Ascending aorta (tissue), 2 donors: ENCODE results near the gene PRKAG2. TPM values are rescaled to one million over a fixed set of nuclear protein-coding genes. Genes with fewer than 3 reads are reported as not detected.

Experiments
- DNase-seq, 2 donors: peaks; one replicate each; pipeline ENCODE4 v3.0.0-alpha.2; 2019; ENCODE audit warnings: low spot score in 2 of 2
- H3K27ac ChIP-seq, 2 donors: fragments of 200-600 bp; sonication (generic); one replicate each; pipeline ENCODE4 v1.5.1; 2016 to 2017; ENCODE audit warnings: mild to moderate bottlenecking in 1 of 2
- H3K27me3 ChIP-seq: fragments of 200-600 bp; sonication (generic); one replicate; pipeline ENCODE4 v1.5.1; 2017
- H3K36me3 ChIP-seq, 2 donors: fragments of 200-600 bp; sonication (generic); one replicate each; pipeline ENCODE4 v1.5.1; 2016
- H3K4me1 ChIP-seq, 2 donors: fragments of 200-600 bp; sonication (generic); one replicate each; pipeline ENCODE4 v1.5.1; 2016 to 2017; ENCODE audit warnings: mild to moderate bottlenecking in 1 of 2
- H3K4me3 ChIP-seq, 2 donors: fragments of 200-600 bp; sonication (generic); one replicate each; pipeline ENCODE4 v1.5.1; 2016 to 2017; ENCODE audit warnings: mild to moderate bottlenecking in 1 of 2
- H3K9me3 ChIP-seq, 2 donors: fragments of 200-600 bp; sonication (generic); one replicate each; pipeline ENCODE4 v1.5.1; 2016
- CTCF ChIP-seq, 3 experiments: fragments of 200-600 bp in 2 of 3; fragments of 450-650 bp in 1 of 3; sonication (generic) in 2 of 3; IDR thresholded peaks; one replicate each; pipeline ENCODE4 v1.5.1; 2016 to 2019; ENCODE audit warnings: antibody characterized with exemption in 3 of 3, mild to moderate bottlenecking in 1 of 3, moderate library complexity in 1 of 3
- intact Hi-C: fragments of 100-400 bp; cut with DNase I; formaldehyde crosslinking; loops from one replicate; pipeline ENCODE4 v1.15.1; 2023
- total RNA-seq: library from RNA; depleted of rRNA; stranded (reverse); fragments of >200 nt; gene quantifications from one replicate; pipeline ENCODE4 v1.1.0, GENCODE V29; 2016

Gene PRKAG2
- total RNA-seq, 1 donor from 2014 or later = 26.7 TPM

- Histone ChIP-seq H3K36me3 (no peaks in the 10 kb centered on the region), H3K27me3 (no peaks in the 10 kb centered on the region), H3K4me3 (peak overlapping the region; percentile 9 to 49), H3K9me3 (no peaks in the 10 kb centered on the region), H3K27ac (no peak overlapping the region), H3K4me1 (peaks cover 0 to 14% of the 10 kb centered on the region in 2 donors)
- no peak for TF ChIP-seq CTCF (IDR thresholded peaks at IDR 0.05)
- no peak for DNase-seq
- intact Hi-C loops = loop anchor here (1.0 to 5.0 kb wide), 2 partner anchors 79 to 133 kb away; no protein-coding TSS in a partner anchor
Observed at GRCh38 chr7:151704960-151705635, 171.8 kb downstream of the PRKAG2 start.

GRCh38 chr7:151704299-151704959 lies 172.5 kb downstream of the PRKAG2 start:
- Histone ChIP-seq H3K4me3 (no peak overlapping the region), H3K9me3 (no peaks in the 10 kb centered on the region), H3K4me1 (peaks cover 0 to 14% of the 10 kb centered on the region in 2 donors), H3K27ac (no peak overlapping the region), H3K27me3 (no peaks in the 10 kb centered on the region), H3K36me3 (no peaks in the 10 kb centered on the region)
- intact Hi-C loops = no loop called here
- no peak for DNase-seq
- TF ChIP-seq CTCF (IDR thresholded peaks at IDR 0.05) = no peak

GRCh38 chr7:151702961-151703360 lies 174.0 kb downstream of the PRKAG2 start:
- H3K27ac ChIP-seq = no peak overlapping the region
- H3K4me1 ChIP-seq = peaks cover 0 to 14% of the 10 kb centered on the region in 2 donors
- H3K9me3 ChIP-seq = no peaks in the 10 kb centered on the region
- no peak for DNase-seq
- H3K27me3 ChIP-seq = no peaks in the 10 kb centered on the region
- H3K36me3 ChIP-seq = no peaks in the 10 kb centered on the region
- no peak overlapping the region for H3K4me3 ChIP-seq
- TF ChIP-seq CTCF (IDR thresholded peaks at IDR 0.05) = no peak
- intact Hi-C loops = no loop called here

GRCh38 chr7:151700586-151701165 lies 176.2 kb downstream of the PRKAG2 start:
- H3K9me3 ChIP-seq = no peaks in the 10 kb centered on the region
- H3K4me1 ChIP-seq = peaks cover 0 to 7% of the 10 kb centered on the region in 2 donors
- TF ChIP-seq CTCF (IDR thresholded peaks at IDR 0.05) = no peak
- DNase-seq = no peak
- intact Hi-C loops = no loop called here
- no peaks in the 10 kb centered on the region for H3K27me3 ChIP-seq
- H3K27ac ChIP-seq = no peak overlapping the region
- H3K36me3 ChIP-seq = no peaks in the 10 kb centered on the region
- no peak overlapping the region for H3K4me3 ChIP-seq

- H3K27me3 ChIP-seq = no peaks in the 10 kb centered on the region
- no peak for TF ChIP-seq CTCF (IDR thresholded peaks at IDR 0.05)
- H3K9me3 ChIP-seq = no peaks in the 10 kb centered on the region
- H3K4me1 ChIP-seq = peaks cover 0 to 8% of the 10 kb centered on the region in 2 donors
- H3K36me3 ChIP-seq = no peaks in the 10 kb centered on the region
- no peak overlapping the region for H3K4me3 ChIP-seq
- no peak for DNase-seq
- no peak overlapping the region for H3K27ac ChIP-seq
- intact Hi-C loops = no loop called here
Observed at GRCh38 chr7:151699928-151700319, 177.0 kb downstream of the PRKAG2 start.
